Neural progenitor cell (in vitro differentiated cells): ENCODE results near the gene UNC13D. TPM values are rescaled to one million over a fixed set of nuclear protein-coding genes. Genes with fewer than 3 reads are reported as not detected.

Experiments
- DNase-seq: peaks from one replicate; pipeline ENCODE4 v3.0.0-alpha.2; 2016; ENCODE audit warnings: low spot score
- H2AFZ ChIP-seq: fragments of 200-600 bp; sonication (generic); replicated peaks from 2 replicates; pipeline ENCODE4 v1.6.1; 2016; ENCODE audit warnings: antibody characterized with exemption
- H3F3A ChIP-seq: fragments of 200-600 bp; sonication (generic); 2 replicates; pipeline ENCODE4 v1.6.1; 2016; ENCODE audit warnings: antibody characterized with exemption, low read depth
- H3K27ac ChIP-seq: fragments of 200-600 bp; sonication (generic); 2 replicates; pipeline ENCODE4 v1.5.1; 2016; ENCODE audit warnings: mild to moderate bottlenecking
- H3K27me3 ChIP-seq: fragments of 200-600 bp; sonication (generic); 2 replicates; pipeline ENCODE4 v1.6.1; 2016; ENCODE audit warnings: mild to moderate bottlenecking, moderate library complexity
- H3K36me3 ChIP-seq: fragments of 200-600 bp; sonication (generic); 2 replicates; pipeline ENCODE4 v1.5.1; 2016
- H3K4me1 ChIP-seq: fragments of 200-600 bp; sonication (generic); 2 replicates; pipeline ENCODE4 v1.6.1; 2016; ENCODE audit warnings: mixed run types
- H3K4me2 ChIP-seq: fragments of 200-600 bp; sonication (generic); 2 replicates; pipeline ENCODE4 v1.6.1; 2016
- H3K4me3 ChIP-seq: fragments of 200-600 bp; sonication (generic); 2 replicates; pipeline ENCODE4 v1.5.1; 2016
- H3K79me2 ChIP-seq: fragments of 200-600 bp; sonication (generic); 2 replicates; pipeline ENCODE4 v1.6.1; 2016; ENCODE audit warnings: low read depth
- H3K9ac ChIP-seq: fragments of 200-600 bp; sonication (generic); 2 replicates; pipeline ENCODE4 v1.6.1; 2016
- H3K9me3 ChIP-seq: fragments of 200-600 bp; sonication (generic); 2 replicates; pipeline ENCODE4 v1.5.1; 2016; ENCODE audit warnings: low read depth
- H4K20me1 ChIP-seq: fragments of 200-600 bp; sonication (generic); 2 replicates; pipeline ENCODE4 v1.6.1; 2016; ENCODE audit warnings: low read depth
- H3K27ac Mint-ChIP-seq: 3 replicates; pipeline ENCODE4 v1.8.0; 2021; ENCODE audit warnings: mixed read lengths
- H3K27me3 Mint-ChIP-seq: 2 replicates; pipeline ENCODE4 v1.8.0; 2022; ENCODE audit warnings: low read depth, mild to moderate bottlenecking, inconsistent platforms, moderate library complexity, mixed read lengths; ENCODE audit not compliant: insufficient read depth
- H3K36me3 Mint-ChIP-seq: 3 replicates; pipeline ENCODE4 v1.8.0; 2021; ENCODE audit warnings: mixed read lengths
- H3K4me1 Mint-ChIP-seq: 3 replicates; pipeline ENCODE4 v1.8.0; 2021; ENCODE audit warnings: mixed read lengths
- H3K4me3 Mint-ChIP-seq: 3 replicates; pipeline ENCODE4 v1.8.0; 2021; ENCODE audit warnings: mild to moderate bottlenecking, moderate library complexity, mixed read lengths
- H3K9me3 Mint-ChIP-seq: 3 replicates; pipeline ENCODE4 v1.8.0; 2020; ENCODE audit warnings: mixed read lengths
- CTCF ChIP-seq: fragments of 200-600 bp; sonication (generic); IDR thresholded peaks from 2 replicates; pipeline ENCODE4 v1.5.1; 2017; ENCODE audit warnings: antibody characterized with exemption, mild to moderate bottlenecking
- EZH2 ChIP-seq: fragments of 200-600 bp; sonication (generic); IDR thresholded peaks from 2 replicates; pipeline ENCODE4 v1.6.1; 2017; ENCODE audit warnings: antibody characterized with exemption, mild to moderate bottlenecking, moderate library complexity
- EZH2phosphoT487 ChIP-seq: fragments of 200-600 bp; sonication (generic); IDR thresholded peaks from 2 replicates; pipeline ENCODE4 v1.6.1; 2017; ENCODE audit warnings: antibody characterized with exemption
- total RNA-seq: library from RNA; depleted of rRNA; stranded (reverse); fragments of >200 nt; gene quantifications from 2 replicates; pipeline ENCODE4 v1.2.3, GENCODE V29; 2015; ENCODE audit warnings: low replicate concordance

The UNC13D gene
- total RNA-seq, 1 donor from 2014 or later = 0.09 TPM

DNA sequence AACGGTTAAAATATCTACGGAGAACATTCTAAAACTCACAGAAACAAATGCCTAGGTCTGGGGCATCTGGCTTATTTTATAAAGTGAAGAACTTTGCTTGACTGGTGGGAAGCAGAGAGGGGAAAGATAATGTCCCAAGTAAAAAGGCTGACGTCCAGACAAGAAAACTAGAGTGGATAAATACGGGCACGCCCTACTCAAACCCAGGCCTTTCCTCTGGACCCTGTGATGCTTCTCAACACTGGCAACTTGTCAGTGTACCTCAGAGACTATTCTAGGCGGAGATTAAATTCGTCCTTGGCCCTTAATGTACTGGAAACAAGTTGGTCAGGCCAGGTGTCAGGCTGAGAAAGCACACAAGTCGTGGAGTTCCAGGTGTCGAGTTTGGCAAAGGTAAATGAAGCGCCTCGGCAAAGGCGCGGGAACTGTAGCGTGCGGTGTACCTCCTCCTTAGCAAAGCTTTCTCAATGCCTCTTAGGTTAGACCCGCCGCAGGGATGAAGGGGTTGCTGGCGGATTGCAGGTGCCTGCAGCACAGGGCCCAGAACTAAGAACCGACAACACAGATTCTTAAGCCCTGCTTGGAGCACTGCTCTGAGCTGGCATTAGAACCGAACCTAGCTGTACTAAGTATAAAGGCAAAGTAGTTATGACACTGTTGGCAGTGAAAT lies 60.3 kb downstream of the UNC13D start:
- Mint-ChIP-seq H3K4me3 (peak overlapping the region; percentile 91), H3K4me1 (peaks cover 40% of the 10 kb centered on the region), H3K27ac (peak overlapping the region; percentile 96), H3K27me3 (peaks cover 6% of the 10 kb centered on the region), H3K36me3 (peaks cover 12% of the 10 kb centered on the region), H3K9me3 (peaks cover 2% of the 10 kb centered on the region)
- peak overlapping the region; percentile 61 for H3K27ac ChIP-seq
- TF ChIP-seq EZH2 = no peak
- no peak for TF ChIP-seq EZH2phosphoT487
- no peak for TF ChIP-seq CTCF
- peaks cover 26% of the 10 kb centered on the region for H3K4me1 ChIP-seq
- H4K20me1 ChIP-seq = peaks cover 6% of the 10 kb centered on the region
- no peaks in the 10 kb centered on the region for H3K27me3 ChIP-seq
- peak overlapping the region; percentile 81 for H3K4me2 ChIP-seq
- H2AFZ ChIP-seq = peak overlapping the region; percentile 22
- peaks cover 43% of the 10 kb centered on the region for H3F3A ChIP-seq
- DNase-seq = peak; percentile 55
- H3K9me3 ChIP-seq = no peaks in the 10 kb centered on the region
- H3K36me3 ChIP-seq = no peaks in the 10 kb centered on the region
- peak overlapping the region; percentile 38 for H3K9ac ChIP-seq
- peaks cover 48% of the 10 kb centered on the region for H3K79me2 ChIP-seq
- peak overlapping the region; percentile 68 for H3K4me3 ChIP-seq

GRCh38 chr17:75783069-75783783 lies 61.0 kb downstream of the UNC13D start:
- H4K20me1 ChIP-seq = peaks cover 13% of the 10 kb centered on the region
- H3K36me3 ChIP-seq = peaks cover 4% of the 10 kb centered on the region
- H3K4me1 Mint-ChIP-seq = peaks cover 41% of the 10 kb centered on the region
- H3K27me3 ChIP-seq = no peaks in the 10 kb centered on the region
- no peaks in the 10 kb centered on the region for H3K9me3 ChIP-seq
- no peak for DNase-seq
- H3K4me2 ChIP-seq = no peak overlapping the region
- H3K4me1 ChIP-seq = peaks cover 26% of the 10 kb centered on the region
- peaks cover 48% of the 10 kb centered on the region for H3K79me2 ChIP-seq
- peaks cover 2% of the 10 kb centered on the region for H3K9me3 Mint-ChIP-seq
- H3F3A ChIP-seq = peaks cover 50% of the 10 kb centered on the region
- H3K4me3 ChIP-seq = no peak overlapping the region
- TF ChIP-seq CTCF = peak; percentile 64
- TF ChIP-seq EZH2phosphoT487 = no peak
- no peak for TF ChIP-seq EZH2
- H3K36me3 Mint-ChIP-seq = peaks cover 16% of the 10 kb centered on the region
- H3K27ac ChIP-seq = no peak overlapping the region
- H3K9ac ChIP-seq = no peak overlapping the region
- H2AFZ ChIP-seq = peak overlapping the region; percentile 59
- peak overlapping the region; percentile 91 for H3K4me3 Mint-ChIP-seq
- H3K27me3 Mint-ChIP-seq = peaks cover 10% of the 10 kb centered on the region
- peak overlapping the region; percentile 96 for H3K27ac Mint-ChIP-seq

GRCh38 chr17:75779987-75780889 lies 64.0 kb downstream of the UNC13D start:
- TF ChIP-seq EZH2 (no peak), EZH2phosphoT487 (no peak), CTCF (no peak)
- Histone ChIP-seq H3K4me1 (peaks cover 25% of the 10 kb centered on the region), H4K20me1 (peaks cover 42% of the 10 kb centered on the region), H3K4me3 (peak overlapping the region; percentile 24), H3K79me2 (peaks cover 35% of the 10 kb centered on the region), H3K36me3 (peaks cover 16% of the 10 kb centered on the region), H2AFZ (no peak overlapping the region), H3K27ac (no peak overlapping the region), H3K4me2 (peak overlapping the region; percentile 61), H3F3A (peaks cover 71% of the 10 kb centered on the region), H3K9ac (no peak overlapping the region), H3K9me3 (no peaks in the 10 kb centered on the region), H3K27me3 (no peaks in the 10 kb centered on the region)
- Mint-ChIP-seq H3K36me3 (peaks cover 29% of the 10 kb centered on the region), H3K27me3 (peaks cover 10% of the 10 kb centered on the region), H3K4me1 (peaks cover 36% of the 10 kb centered on the region), H3K27ac (no peak overlapping the region), H3K9me3 (peaks cover 2% of the 10 kb centered on the region), H3K4me3 (peak overlapping the region; percentile 100)
- no peak for DNase-seq
